ENCODE measurements around the gene PRMT1.

DNA sequence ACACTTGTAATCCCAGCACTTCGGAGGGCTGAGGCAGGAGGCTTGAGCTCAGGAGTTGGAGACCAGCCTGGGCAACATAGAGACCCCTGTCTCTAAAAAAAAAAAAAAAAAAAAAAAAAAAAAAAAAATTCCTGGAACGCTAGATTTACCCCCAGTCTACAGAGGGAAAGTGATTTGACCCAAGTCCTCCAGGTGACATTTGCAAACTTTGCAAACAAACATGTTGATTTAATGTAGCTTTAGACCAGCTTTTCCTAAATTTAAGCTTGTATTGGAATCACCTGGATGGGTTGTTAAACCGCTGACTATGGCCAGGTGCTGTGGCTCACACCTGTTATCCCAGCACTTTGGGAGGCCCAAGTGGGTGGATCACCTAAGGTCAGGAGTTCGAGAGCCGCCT is 22.3 kb downstream of the PRMT1 start:
- TF ChIP-seq POLR2A (IDR thresholded peaks at IDR 0.05; ENCODE audit: low read depth, low read length), result no peak
- no peak for TF ChIP-seq TAF1 (IDR thresholded peaks at IDR 0.05; ENCODE audit: borderline replicate concordance, low read depth, low read length)
- no peak for TF ChIP-seq POLR2AphosphoS5 (IDR thresholded peaks at IDR 0.05; ENCODE audit: low read depth, low read length)
